HUES64 (cell line): ENCODE results near the gene TMEM184A.

Source experiments
- H3K27ac ChIP-seq: 2 replicates; pipeline ENCODE4 v1.7.0; 2013; ENCODE audit warnings: low read depth, low read length, inconsistent platforms
- H3K27me3 ChIP-seq: 2 replicates; pipeline ENCODE4 v1.6.1; 2013; ENCODE audit warnings: mild to moderate bottlenecking, low read length; ENCODE audit not compliant: insufficient read depth
- H3K36me3 ChIP-seq: 2 replicates; pipeline ENCODE4 v1.6.1; 2013; ENCODE audit warnings: mild to moderate bottlenecking, low read length; ENCODE audit not compliant: insufficient read depth
- H3K4me1 ChIP-seq: 2 replicates; pipeline ENCODE4 v1.6.1; 2013; ENCODE audit warnings: mild to moderate bottlenecking, low read length, moderate library complexity; ENCODE audit not compliant: insufficient read depth
- H3K4me3 ChIP-seq: 2 replicates; pipeline ENCODE4 v1.5.1; 2013; ENCODE audit warnings: mild to moderate bottlenecking, low read length, moderate library complexity
- H3K9ac ChIP-seq: 2 replicates; pipeline ENCODE4 v1.6.1; 2013; ENCODE audit warnings: mild to moderate bottlenecking, low read depth, low read length
- H3K9me3 ChIP-seq: 2 replicates; pipeline ENCODE4 v1.6.1; 2013; ENCODE audit warnings: low read depth, low read length; ENCODE audit not compliant: insufficient read depth
- WGBS: fragments of 150-250, 120-280 bp; methylation state at CpG from one replicate; pipeline ENCODE4 v1.1.7; 2013; ENCODE audit warnings: missing lambda C conversion rate; 5-methylcytosine and 5-hydroxymethylcytosine counted together

Gene TMEM184A

DNA sequence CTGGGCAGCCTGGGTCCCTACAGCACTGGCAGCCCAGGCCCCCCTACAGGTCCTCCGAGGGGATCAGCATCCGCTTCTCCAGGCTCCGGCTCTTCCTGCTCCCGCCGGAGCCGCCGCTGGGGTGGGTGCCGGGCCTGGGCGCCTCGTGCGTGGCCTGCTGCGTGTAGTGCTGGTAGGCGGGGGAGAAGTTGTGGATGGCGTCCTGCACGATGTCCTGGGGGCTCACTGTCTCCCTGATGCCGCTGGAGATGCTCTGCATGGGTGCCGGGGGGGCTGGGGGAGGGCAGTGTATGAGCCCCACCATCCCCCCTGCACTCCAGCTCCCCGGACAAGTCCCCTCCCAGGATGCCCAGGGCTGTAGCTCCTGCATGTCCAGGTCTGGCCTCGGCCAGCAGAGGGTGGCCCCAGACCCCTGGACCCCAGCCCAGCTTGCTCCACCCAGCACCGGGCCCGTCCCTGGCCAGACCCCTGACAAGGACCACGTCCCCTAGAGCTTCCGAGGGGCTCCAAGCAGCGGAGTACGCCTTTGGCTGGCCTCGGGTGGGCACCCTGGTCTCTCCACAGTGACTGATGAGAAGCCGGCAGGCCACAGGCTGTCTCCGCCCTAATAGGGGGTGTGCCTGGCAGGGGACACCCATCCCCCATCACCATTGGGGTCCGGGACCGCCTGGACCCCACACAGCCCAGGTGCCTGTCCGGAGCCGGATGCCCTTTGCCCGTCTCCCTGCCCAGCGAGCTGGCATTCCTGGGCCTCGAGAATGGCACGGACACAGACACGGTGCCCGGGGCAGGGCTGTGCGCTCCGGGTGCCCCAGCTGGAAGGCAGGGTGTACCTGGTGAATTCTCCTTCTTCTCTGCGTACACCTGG, 8.9 kb downstream of the TMEM184A start:
- Histone ChIP-seq H3K4me3 (no peak overlapping the region), H3K9ac (no peak overlapping the region; the same call in 1 of the 2 replicates), H3K4me1 (no peaks in the 10 kb centered on the region), H3K36me3 (0 out of 2 replicates have a peak, but pooled peaks cover 4% of the 10 kb centered on the region), H3K27me3 (no peaks in the 10 kb centered on the region), H3K27ac (no peak overlapping the region), H3K9me3 (no peaks in the 10 kb centered on the region)
- 93% methylated on average over 41 of the region's 41 CpGs for WGBS

GRCh38 chr7:1546274-1546908, 9.6 kb downstream of the TMEM184A start:
- 94% methylated on average over 28 of the region's 28 CpGs for WGBS
- no peak overlapping the region for H3K9ac ChIP-seq
- no peaks in the 10 kb centered on the region for H3K9me3 ChIP-seq
- H3K27me3 ChIP-seq, result no peaks in the 10 kb centered on the region
- H3K4me3 ChIP-seq, result no peak overlapping the region
- H3K4me1 ChIP-seq, result no peaks in the 10 kb centered on the region
- no peak overlapping the region for H3K27ac ChIP-seq
- peaks cover 9% of the 10 kb centered on the region; the same call in 1 of the 2 replicates for H3K36me3 ChIP-seq

GRCh38 chr7:1545417-1546246, 10.4 kb downstream of the TMEM184A start:
- no peaks in the 10 kb centered on the region for H3K4me1 ChIP-seq
- H3K27me3 ChIP-seq, result no peaks in the 10 kb centered on the region
- peaks cover 17% of the 10 kb centered on the region for H3K36me3 ChIP-seq
- no peak overlapping the region for H3K27ac ChIP-seq
- H3K9me3 ChIP-seq, result no peaks in the 10 kb centered on the region
- no peak overlapping the region for H3K4me3 ChIP-seq
- no peak overlapping the region for H3K9ac ChIP-seq
- 90% methylated on average over 40 of the region's 40 CpGs for WGBS

GRCh38 chr7:1544896-1545416, 11.0 kb downstream of the TMEM184A start:
- Histone ChIP-seq H3K9ac (no peak overlapping the region), H3K27ac (no peak overlapping the region), H3K4me3 (no peak overlapping the region), H3K4me1 (no peaks in the 10 kb centered on the region), H3K36me3 (peaks cover 21% of the 10 kb centered on the region), H3K27me3 (no peaks in the 10 kb centered on the region), H3K9me3 (no peaks in the 10 kb centered on the region)
- WGBS, result 93% methylated on average over 16 of the region's 16 CpGs

- Histone ChIP-seq H3K9me3 (no peaks in the 10 kb centered on the region), H3K27me3 (no peaks in the 10 kb centered on the region), H3K27ac (no peak overlapping the region), H3K4me3 (no peak overlapping the region), H3K9ac (no peak overlapping the region), H3K4me1 (no peaks in the 10 kb centered on the region), H3K36me3 (peaks cover 27% of the 10 kb centered on the region)
- 89% methylated on average over 41 of the region's 41 CpGs for WGBS
Observed at GRCh38 chr7:1544178-1544895, 11.7 kb downstream of the TMEM184A start.

DNA sequence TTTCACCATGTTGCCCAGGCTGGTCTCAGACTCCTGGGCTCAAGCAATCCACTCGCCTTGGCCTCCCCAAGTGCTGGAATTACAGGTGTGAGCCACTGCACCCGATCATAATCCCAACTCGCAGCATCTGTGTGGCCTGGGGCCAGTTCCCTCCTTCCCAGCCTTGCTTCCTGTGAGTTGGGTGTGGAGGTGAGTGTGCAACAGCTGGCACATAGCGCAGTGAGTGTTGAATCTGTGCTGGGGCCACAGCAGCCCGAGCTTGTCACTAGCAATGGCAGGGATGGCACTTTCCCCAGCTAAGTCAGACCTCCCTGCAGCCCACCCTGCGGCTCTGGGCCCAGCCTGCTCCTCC, 12.2 kb downstream of the TMEM184A start:
- H3K4me3 ChIP-seq, result no peak overlapping the region
- H3K36me3 ChIP-seq, result peaks cover 30% of the 10 kb centered on the region
- WGBS, result 96% methylated on average over 6 of the region's 6 CpGs
- no peaks in the 10 kb centered on the region for H3K4me1 ChIP-seq
- no peaks in the 10 kb centered on the region for H3K27me3 ChIP-seq
- no peak overlapping the region for H3K27ac ChIP-seq
- H3K9me3 ChIP-seq, result no peaks in the 10 kb centered on the region
- H3K9ac ChIP-seq, result no peak overlapping the region

- no peaks in the 10 kb centered on the region for H3K9me3 ChIP-seq
- H3K4me1 ChIP-seq, result no peaks in the 10 kb centered on the region
- WGBS, result 95% methylated on average over 38 of the region's 38 CpGs
- no peaks in the 10 kb centered on the region for H3K27me3 ChIP-seq
- no peak overlapping the region for H3K9ac ChIP-seq
- H3K4me3 ChIP-seq, result no peak overlapping the region
- H3K36me3 ChIP-seq, result peaks cover 30% of the 10 kb centered on the region
- no peak overlapping the region for H3K27ac ChIP-seq
Observed at GRCh38 chr7:1542841-1543747, 12.9 kb downstream of the TMEM184A start.

- H3K36me3 ChIP-seq, result peaks cover 30% of the 10 kb centered on the region
- H3K27ac ChIP-seq, result no peak overlapping the region
- no peak overlapping the region for H3K9ac ChIP-seq
- H3K9me3 ChIP-seq, result no peaks in the 10 kb centered on the region
- no peak overlapping the region for H3K4me3 ChIP-seq
- no peaks in the 10 kb centered on the region for H3K27me3 ChIP-seq
- 0 out of 2 replicates have a peak, but pooled peaks cover 5% of the 10 kb centered on the region for H3K4me1 ChIP-seq
- WGBS, result 97% methylated on average over 21 of the region's 21 CpGs
Observed at GRCh38 chr7:1542329-1542728, 13.7 kb downstream of the TMEM184A start.

DNA sequence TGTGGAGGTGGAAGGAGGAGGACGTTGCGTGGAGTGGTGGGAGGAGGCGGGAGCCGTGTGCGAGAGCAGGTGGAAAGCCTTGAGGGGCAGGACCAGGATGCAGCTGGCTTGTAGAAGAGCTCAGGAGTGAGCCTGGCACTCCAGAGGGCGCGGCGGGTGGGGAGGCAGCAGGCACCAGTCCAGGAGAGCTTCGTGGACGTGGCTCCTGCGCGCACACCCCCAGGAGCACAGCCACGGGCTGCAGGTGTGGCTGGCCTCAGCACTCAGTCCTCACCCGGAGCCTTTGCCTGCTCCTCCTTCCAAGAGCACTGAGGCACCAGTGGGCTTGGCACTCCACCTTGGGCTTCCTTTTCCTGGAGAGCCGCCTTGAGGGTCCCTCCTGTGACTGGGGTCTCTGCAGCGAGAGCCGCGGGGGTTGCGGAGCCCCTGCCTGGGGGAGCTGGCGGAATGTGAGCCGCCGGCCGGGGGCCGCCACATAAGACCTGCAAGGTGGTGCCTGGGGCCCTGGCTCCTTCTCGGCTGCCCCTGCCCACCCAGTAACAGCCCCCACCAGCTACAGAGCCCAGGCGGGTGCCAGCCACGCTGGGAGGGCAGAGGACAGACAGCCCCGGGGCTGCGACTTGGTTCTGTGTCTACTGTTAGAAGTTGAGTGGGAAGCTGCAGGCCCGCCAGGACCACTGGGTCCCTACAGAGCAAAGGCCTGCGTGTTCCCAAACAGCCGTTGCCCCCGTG, 14.4 kb downstream of the TMEM184A start:
- no peaks in the 10 kb centered on the region for H3K9me3 ChIP-seq
- H3K27me3 ChIP-seq, result no peaks in the 10 kb centered on the region
- peaks cover 12% of the 10 kb centered on the region for H3K4me1 ChIP-seq
- 95% methylated on average over 33 of the region's 33 CpGs for WGBS
- no peak overlapping the region for H3K4me3 ChIP-seq
- no peak overlapping the region for H3K9ac ChIP-seq
- no peak overlapping the region for H3K27ac ChIP-seq
- peaks cover 30% of the 10 kb centered on the region for H3K36me3 ChIP-seq
